ENCODE data around the gene BLMH. TPM values are rescaled to one million over a fixed set of nuclear protein-coding genes. Genes with fewer than 3 reads are reported as not detected.
"Not testable (repeated sequence)": the region's sequence is repeated elsewhere in the genome, so short reads cannot be mapped to it uniquely, and the experiment has no call there.

The BLMH gene
- total RNA-seq, 2 donors from 2014 or later = 84.7 to 92.0 TPM

DNA sequence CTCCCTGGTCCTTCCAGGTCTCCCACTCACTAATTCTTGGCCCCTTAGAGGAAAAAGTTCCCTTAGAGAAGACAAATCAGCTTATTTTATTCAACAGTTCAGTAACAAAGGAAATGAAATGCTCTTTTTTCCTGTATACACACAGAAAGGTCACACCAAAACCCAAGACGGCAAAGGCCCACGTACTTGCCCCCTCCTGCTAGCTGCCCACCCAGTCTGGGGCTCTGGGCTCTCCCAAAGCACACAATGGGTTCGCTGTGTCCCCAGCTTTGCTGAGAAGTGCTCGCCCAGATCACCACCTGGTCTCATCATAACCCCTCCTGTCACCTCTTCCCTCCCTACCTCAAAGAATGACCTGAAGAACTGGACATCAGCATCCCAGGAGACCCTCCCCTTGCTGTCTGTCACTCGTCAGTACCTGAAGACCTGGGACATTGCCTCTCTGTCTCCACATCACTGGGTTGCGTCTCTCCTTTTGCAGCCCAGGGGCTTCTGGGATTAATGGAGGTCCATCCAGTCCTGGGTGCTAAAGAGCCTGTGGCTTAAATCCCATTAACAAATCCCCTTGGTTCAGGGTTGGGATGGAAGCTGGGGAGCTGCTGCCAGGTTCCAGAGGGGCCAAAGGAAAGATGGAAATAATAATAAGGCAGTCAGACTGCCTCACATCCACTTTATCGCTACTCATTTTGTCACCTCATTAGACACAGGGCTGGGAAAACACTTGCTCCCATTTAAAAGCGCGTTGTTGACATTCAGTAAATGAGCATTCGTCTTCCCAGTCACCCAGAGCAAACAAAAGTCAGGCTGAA is 59.5 kb downstream of the BLMH start:
- no peaks in the 10 kb centered on the region for H3K36me3 Mint-ChIP-seq (ENCODE audit: low read depth)
- H3K9ac ChIP-seq (ENCODE audit: extremely low read depth, low read length, poor library complexity, severe bottlenecking) = no peak overlapping the region
- WGBS, 2 experiments (ENCODE audit: insufficient coverage in 1 of 2, insufficient read length in 1 of 2) = 85 to 87% methylated on average over 8 to 10 of the region's 10 CpGs
- TF ChIP-seq, protein P1, sequence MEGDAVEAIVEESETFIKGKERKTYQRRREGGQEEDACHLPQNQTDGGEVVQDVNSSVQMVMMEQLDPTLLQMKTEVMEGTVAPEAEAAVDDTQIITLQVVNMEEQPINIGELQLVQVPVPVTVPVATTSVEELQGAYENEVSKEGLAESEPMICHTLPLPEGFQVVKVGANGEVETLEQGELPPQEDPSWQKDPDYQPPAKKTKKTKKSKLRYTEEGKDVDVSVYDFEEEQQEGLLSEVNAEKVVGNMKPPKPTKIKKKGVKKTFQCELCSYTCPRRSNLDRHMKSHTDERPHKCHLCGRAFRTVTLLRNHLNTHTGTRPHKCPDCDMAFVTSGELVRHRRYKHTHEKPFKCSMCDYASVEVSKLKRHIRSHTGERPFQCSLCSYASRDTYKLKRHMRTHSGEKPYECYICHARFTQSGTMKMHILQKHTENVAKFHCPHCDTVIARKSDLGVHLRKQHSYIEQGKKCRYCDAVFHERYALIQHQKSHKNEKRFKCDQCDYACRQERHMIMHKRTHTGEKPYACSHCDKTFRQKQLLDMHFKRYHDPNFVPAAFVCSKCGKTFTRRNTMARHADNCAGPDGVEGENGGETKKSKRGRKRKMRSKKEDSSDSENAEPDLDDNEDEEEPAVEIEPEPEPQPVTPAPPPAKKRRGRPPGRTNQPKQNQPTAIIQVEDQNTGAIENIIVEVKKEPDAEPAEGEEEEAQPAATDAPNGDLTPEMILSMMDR (conservative IDR thresholded peaks at IDR 0.05) = no peak
- peaks cover 66% of the 10 kb centered on the region for H3K27me3 Mint-ChIP-seq (ENCODE audit: insufficient read depth)
- DNase-seq = peak; percentile 53
- no peak overlapping the region for H3K27ac ChIP-seq (ENCODE audit: low read depth, low read length)
- no peaks in the 10 kb centered on the region for H3K9me3 ChIP-seq (ENCODE audit: control insufficient read depth, low read length)
- H3K9me3 Mint-ChIP-seq = no peaks in the 10 kb centered on the region
- H3K27me3 ChIP-seq (ENCODE audit: control insufficient read depth, insufficient read depth, low read length, poor library complexity, severe bottlenecking) = peaks cover 55% of the 10 kb centered on the region
- H3K36me3 ChIP-seq (ENCODE audit: control insufficient read depth, insufficient read depth, low read length) = no peaks in the 10 kb centered on the region
- H3K4me1 ChIP-seq (ENCODE audit: control insufficient read depth, insufficient read depth, low read length) = no peaks in the 10 kb centered on the region
- H3K27ac Mint-ChIP-seq = no peak overlapping the region
- H3K4me3 Mint-ChIP-seq = no peak overlapping the region
- H3K4me3 ChIP-seq (ENCODE audit: low read length) = no peak overlapping the region
- H3K4me1 Mint-ChIP-seq = peaks cover 15% of the 10 kb centered on the region

DNA sequence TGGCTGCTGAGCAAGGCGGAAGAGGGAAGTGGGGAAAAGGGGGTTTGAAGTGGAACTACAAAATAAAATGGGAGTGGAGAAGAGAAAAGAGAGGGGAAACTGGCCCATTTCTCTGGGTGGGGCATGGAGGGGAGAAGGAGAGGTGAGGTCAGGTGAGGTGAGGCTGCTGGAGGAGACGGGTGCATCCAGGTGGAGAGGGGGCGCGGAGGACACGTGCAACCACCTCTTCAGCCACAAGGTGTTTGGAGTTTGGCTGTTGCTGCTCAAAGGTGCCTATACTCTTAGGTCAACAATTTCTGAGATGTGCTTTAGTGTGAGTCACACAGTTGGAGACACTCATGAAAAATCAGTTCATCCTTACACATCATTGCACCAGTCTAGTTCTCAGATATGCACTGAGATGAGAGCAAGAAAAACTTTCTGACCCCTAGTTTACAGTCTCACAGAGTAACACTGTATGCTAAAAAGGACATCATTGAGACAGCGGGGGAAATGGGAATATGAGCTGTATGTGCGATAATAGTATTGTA is 61.1 kb downstream of the BLMH start:
- Mint-ChIP-seq H3K27me3 (ENCODE audit: insufficient read depth) (peaks cover 55% of the 10 kb centered on the region), H3K9me3 (no peaks in the 10 kb centered on the region), H3K36me3 (ENCODE audit: low read depth) (no peaks in the 10 kb centered on the region), H3K27ac (no peak overlapping the region), H3K4me1 (peaks cover 15% of the 10 kb centered on the region), H3K4me3 (no peak overlapping the region)
- Histone ChIP-seq H3K27ac (ENCODE audit: low read depth, low read length) (no peak overlapping the region), H3K9me3 (ENCODE audit: control insufficient read depth, low read length) (no peaks in the 10 kb centered on the region), H3K4me3 (ENCODE audit: low read length) (no peak overlapping the region), H3K27me3 (ENCODE audit: control insufficient read depth, insufficient read depth, low read length, poor library complexity, severe bottlenecking) (peaks cover 41% of the 10 kb centered on the region), H3K36me3 (ENCODE audit: control insufficient read depth, insufficient read depth, low read length) (no peaks in the 10 kb centered on the region), H3K9ac (ENCODE audit: extremely low read depth, low read length, poor library complexity, severe bottlenecking) (no peak overlapping the region), H3K4me1 (ENCODE audit: control insufficient read depth, insufficient read depth, low read length) (no peaks in the 10 kb centered on the region)
- TF ChIP-seq, protein P1 (conservative IDR thresholded peaks at IDR 0.05) = peak; percentile 27
- 92 to 96% methylated on average over 4 to 7 of the region's 7 CpGs for WGBS, 2 experiments (ENCODE audit: insufficient coverage in 1 of 2, insufficient read length in 1 of 2)
- peak; percentile 54 for DNase-seq

GRCh38 chr17:30230009-30230408 is 61.7 kb downstream of the BLMH start:
- not testable (repeated sequence) for H3K9me3 ChIP-seq (ENCODE audit: control insufficient read depth, low read length); H3K4me3 Mint-ChIP-seq; H3K36me3 ChIP-seq (ENCODE audit: control insufficient read depth, insufficient read depth, low read length); DNase-seq; H3K36me3 Mint-ChIP-seq (ENCODE audit: low read depth); H3K9ac ChIP-seq (ENCODE audit: extremely low read depth, low read length, poor library complexity, severe bottlenecking); H3K27ac Mint-ChIP-seq; H3K27ac ChIP-seq (ENCODE audit: low read depth, low read length); H3K4me3 ChIP-seq (ENCODE audit: low read length); H3K9me3 Mint-ChIP-seq; H3K4me1 ChIP-seq (ENCODE audit: control insufficient read depth, insufficient read depth, low read length)
- peaks cover 35% of the 10 kb centered on the region for H3K27me3 ChIP-seq (ENCODE audit: control insufficient read depth, insufficient read depth, low read length, poor library complexity, severe bottlenecking)
- WGBS, 2 experiments (ENCODE audit: insufficient coverage in 1 of 2, insufficient read length in 1 of 2) = 100% methylated on average over 1 of the region's 1 CpG; no CpG with 5 or more reads in 1 of the 2 experiments
- peaks cover 15% of the 10 kb centered on the region for H3K4me1 Mint-ChIP-seq
- H3K27me3 Mint-ChIP-seq (ENCODE audit: insufficient read depth) = peaks cover 50% of the 10 kb centered on the region

All from endodermal cell (in vitro differentiated cells).